Measurements from ENCODE around the gene FLRT1.
"Not testable (repeated sequence)": the region's sequence is repeated elsewhere in the genome, so short reads cannot be mapped to it uniquely, and the experiment has no call there.

Gene FLRT1

GRCh38 chr11:64025205-64025604 is 10.5 kb upstream of the FLRT1 start:
- no peak for DNase-seq (ENCODE audit: low read depth)

- DNase-seq (ENCODE audit: low read depth) = no peak
These were observed 9.0 kb upstream of the FLRT1 start for GRCh38 chr11:64026575-64027205.

GRCh38 chr11:64027651-64028397 is 7.9 kb upstream of the FLRT1 start:
- no peak for DNase-seq (ENCODE audit: low read depth)

- DNase-seq (ENCODE audit: low read depth) = no peak
These were observed 7.2 kb upstream of the FLRT1 start for GRCh38 chr11:64028398-64029115.

- no peak for DNase-seq (ENCODE audit: low read depth)
These were observed 6.0 kb upstream of the FLRT1 start for GRCh38 chr11:64029773-64030172.

- no peak for DNase-seq (ENCODE audit: low read depth)
These were observed 4.7 kb upstream of the FLRT1 start for GRCh38 chr11:64031001-64031400.

- no peak for DNase-seq (ENCODE audit: low read depth)
These were observed 3.7 kb upstream of the FLRT1 start for GRCh38 chr11:64032050-64032449.

GRCh38 chr11:64034411-64034811 is 1.3 kb upstream of the FLRT1 start:
- no peak for DNase-seq (ENCODE audit: low read depth)

GRCh38 chr11:64035081-64035524 is 628 bp upstream of the FLRT1 start:
- no peak for DNase-seq (ENCODE audit: low read depth)

- DNase-seq (ENCODE audit: low read depth) = no peak
These were observed 626 bp downstream of the FLRT1 start for GRCh38 chr11:64036087-64037026.

GRCh38 chr11:64037027-64037634 is 1.4 kb downstream of the FLRT1 start:
- no peak for DNase-seq (ENCODE audit: low read depth)

- DNase-seq (ENCODE audit: low read depth) = no peak
These were observed 2.8 kb downstream of the FLRT1 start for GRCh38 chr11:64038500-64038899.

- no peak for DNase-seq (ENCODE audit: low read depth)
These were observed 3.4 kb downstream of the FLRT1 start for GRCh38 chr11:64039012-64039665.

- no peak for DNase-seq (ENCODE audit: low read depth)
These were observed 5.1 kb downstream of the FLRT1 start for GRCh38 chr11:64040684-64041322.

GRCh38 chr11:64041846-64042245 is 6.1 kb downstream of the FLRT1 start:
- no peak for DNase-seq (ENCODE audit: low read depth)

GRCh38 chr11:64042301-64042700 is 6.6 kb downstream of the FLRT1 start:
- no peak for DNase-seq (ENCODE audit: low read depth)

GRCh38 chr11:64043545-64043944 is 7.8 kb downstream of the FLRT1 start:
- no peak for DNase-seq (ENCODE audit: low read depth)

GRCh38 chr11:64044730-64045393 is 9.1 kb downstream of the FLRT1 start:
- DNase-seq (ENCODE audit: low read depth) = no peak

GRCh38 chr11:64045700-64046099 is 10.0 kb downstream of the FLRT1 start:
- DNase-seq (ENCODE audit: low read depth) = no peak

- not testable (repeated sequence) for DNase-seq (ENCODE audit: low read depth)
These were observed 11.6 kb downstream of the FLRT1 start for GRCh38 chr11:64047373-64047772.
